CD4-positive, alpha-beta T cell treated with Interleukin-15 for 4 hours (primary cell): Measurements from ENCODE around the gene FNIP1.
"Not testable (repeated sequence)": the region's sequence is repeated elsewhere in the genome, so short reads cannot be mapped to it uniquely, and the experiment has no call there.

ENCODE experiments used
- DNase-seq: peaks from one replicate; pipeline ENCODE4 v3.0.0-alpha.2; 2020; ENCODE audit warnings: low spot score

Gene FNIP1

DNA sequence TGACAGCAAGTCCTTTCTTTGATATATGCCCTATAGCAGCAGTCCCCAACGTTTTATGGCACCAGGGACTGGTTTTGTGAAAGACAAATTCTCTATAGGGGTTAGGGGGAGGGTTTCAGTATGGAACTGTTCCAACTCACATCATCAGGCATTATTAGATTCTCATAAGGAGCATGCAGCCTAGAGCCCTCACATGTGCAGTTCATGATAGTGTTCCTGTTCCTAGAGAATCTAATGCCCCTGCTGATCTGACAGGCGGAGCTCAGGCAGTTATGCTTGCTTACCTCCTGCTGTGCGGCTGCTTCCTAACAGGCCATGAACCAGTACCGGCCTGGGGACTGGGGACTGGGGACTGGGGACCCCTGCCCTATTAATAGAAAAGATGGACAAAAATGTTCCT lies 159.1 kb downstream of the FNIP1 start:
- no peak for DNase-seq

DNA sequence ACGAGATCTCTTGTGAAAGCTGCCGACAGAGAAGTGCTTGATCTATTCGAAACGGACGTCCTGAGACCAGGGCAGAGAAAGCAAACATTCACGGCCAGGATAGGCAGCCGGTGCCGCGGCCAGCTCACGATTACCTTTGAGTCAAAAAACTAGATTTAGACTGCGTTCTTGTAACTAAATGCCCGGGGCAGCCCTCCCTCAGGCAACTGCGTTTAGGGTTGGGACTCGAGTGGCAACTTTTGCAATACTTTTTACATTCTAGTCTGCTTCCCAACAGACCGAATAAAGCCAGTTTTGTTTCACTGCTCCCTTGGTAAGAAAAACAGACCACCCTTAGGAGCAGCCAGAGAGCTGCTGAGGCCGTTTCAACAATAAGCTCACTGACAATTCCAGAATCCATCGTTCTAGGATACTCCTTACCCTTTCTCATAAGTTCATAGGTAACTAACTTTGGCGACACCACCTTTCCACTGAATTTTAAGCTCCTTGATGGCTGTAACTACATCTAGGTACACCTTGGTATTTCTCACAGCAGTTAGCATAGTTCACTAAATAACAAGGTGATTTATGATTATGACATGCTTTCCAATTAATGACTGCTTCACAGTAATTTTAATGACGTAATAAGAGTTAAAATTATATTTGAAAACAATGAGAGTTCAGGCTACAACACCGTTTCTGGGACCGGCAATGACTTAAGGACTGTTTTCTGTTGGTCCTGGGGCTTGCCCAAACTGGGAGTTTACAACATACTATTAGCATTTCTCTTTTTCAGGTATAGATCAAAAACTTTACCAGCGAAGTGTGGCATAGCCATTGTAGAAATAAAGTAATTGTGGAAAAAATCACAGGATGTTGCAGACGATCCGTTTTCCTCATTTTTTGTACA lies 160.9 kb downstream of the FNIP1 start:
- DNase-seq, result no peak

DNA sequence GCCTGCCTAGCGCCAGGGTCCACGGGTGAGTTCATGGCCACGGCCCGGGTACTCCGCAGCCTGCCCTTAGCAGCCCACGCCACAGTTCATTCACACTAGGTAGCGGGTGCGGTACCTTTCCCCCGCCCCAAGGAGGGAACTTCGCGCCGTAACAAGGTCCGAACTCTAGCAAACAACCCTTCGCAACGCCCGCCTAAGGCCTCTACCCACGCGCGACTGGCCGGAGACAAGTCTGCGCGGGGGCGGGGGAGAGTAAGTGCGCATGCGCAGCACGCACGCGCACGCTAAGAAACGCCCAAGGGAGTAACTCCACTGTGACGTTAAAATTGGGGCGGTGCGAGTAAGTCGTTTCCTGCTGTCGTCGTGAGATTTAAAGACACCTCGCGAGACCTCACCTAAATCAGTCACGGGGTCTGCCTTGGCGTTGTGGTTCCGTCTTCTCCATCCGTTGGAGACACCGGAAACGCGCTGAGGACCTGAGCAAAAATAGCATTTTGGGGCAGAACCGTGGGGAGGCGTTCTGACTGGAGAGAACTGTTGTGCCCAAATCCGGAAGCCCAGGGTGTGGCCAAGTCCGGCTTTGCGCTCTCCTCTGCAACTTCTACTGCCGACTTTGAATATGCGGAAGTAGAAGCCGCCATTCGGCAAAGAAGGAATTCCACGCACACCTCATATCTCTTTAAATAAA lies 161.7 kb downstream of the FNIP1 start, which contains the start of gene RAPGEF6:
Gene RAPGEF6, minus strand, starts transcription at position 234 of the 688 bp plus-strand sequence. Its CDS starts 199 bp downstream, at position 35.
- DNase-seq, result peak; percentile 99

DNA sequence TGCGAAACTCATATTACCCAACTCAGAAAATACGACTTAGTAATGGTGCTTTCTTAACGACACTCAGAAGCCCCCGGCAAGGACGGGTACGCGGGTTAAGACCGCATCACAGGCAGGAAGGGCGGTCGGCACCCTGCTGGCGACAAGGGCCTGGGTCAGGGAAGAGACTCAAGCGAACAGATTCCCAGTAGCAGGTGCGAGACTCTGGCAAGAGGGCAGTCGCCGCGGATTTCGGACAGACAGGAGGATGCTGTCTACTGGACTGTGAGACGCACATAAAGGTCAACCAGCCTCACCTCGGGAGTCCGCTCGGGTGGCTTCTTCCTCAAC lies 162.2 kb downstream of the FNIP1 start:
- DNase-seq, result peak; percentile 49

DNA sequence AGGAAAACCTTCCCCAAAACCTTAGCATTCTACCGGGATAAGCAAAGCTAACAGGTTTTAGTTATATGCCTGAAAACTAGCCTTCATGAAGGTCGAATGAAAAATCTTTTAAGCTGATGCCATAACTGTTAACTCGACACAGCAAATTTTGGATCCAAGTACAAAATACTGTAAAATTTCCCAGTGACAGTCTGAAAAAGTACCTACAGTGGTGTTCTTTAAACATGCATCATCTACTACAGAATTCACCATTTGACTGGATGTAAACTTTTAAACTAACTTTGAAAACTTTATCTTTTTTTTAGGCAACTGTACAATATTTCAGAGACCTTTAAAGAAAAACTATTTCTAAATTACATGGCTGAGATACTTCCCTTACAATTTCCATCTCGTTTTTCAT lies 162.6 kb downstream of the FNIP1 start:
- DNase-seq, result no peak

DNA sequence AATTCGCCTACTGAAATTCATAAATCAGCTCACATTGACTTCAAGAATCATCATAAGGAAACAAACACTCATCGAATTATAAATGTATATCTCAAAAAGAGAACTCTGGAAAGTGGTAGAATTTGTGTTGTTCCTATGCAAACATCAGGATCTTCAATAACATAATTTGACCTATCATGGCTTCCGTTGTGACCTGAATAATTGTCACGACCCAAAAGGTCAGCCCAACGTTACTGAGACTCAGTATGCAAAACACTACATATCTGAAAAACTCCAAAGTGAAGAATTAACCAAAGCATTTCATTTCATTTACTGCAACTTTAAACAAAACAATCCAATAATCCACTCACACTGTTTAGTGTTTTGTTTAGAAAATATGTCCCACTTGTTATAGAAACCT lies 163.0 kb downstream of the FNIP1 start:
- no peak for DNase-seq

DNA sequence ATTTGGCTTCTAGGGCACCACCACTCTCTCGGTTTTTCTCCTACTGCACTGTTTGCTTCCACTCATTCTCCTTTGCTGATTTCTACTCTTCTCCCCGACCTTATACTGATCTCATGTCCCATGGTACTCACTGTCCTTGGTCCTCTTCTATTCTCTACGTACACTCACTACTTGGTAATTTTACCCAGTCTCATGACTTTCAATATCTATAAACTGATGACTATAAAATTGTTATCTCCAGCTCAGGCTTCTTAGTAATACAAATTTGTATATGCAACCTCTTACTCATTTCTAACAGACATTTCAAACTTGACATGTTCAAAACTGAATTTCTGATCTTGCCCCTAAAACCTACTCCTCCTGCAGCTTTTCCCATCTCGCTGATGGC lies 165.9 kb downstream of the FNIP1 start:
- no peak for DNase-seq

DNA sequence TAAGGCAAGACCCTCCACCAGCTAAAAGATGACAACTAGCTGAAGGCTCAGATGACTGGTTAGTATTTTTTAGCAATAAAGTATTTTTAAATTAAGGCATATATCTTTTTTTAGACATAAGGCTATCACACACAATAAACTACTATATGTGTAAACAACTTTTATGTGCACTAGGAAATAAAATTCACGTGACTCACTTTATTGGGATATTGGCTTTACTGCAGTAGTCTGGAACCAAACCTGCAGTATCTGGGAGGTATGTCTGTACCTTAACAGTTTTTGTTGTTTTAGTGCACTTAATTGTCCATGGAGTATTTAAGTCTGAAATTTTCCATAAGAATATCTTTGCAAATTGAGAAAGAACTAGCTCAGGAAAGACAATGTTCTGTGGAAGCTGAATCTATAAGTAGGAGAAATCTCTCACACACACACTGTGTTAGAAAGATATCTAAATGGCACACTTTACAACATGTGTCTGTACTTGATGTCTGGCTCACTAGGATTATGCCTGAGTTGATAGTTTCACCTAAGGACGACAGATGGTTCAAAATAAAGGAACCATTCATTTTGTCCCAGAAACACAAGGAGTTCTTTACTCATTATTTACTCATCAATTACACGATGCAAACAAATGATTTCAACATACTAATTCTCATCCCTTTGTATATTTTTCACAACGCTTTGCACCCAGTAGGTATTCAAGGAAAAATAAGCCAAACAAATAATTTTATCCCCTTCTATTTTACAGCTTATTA lies 166.4 kb downstream of the FNIP1 start:
- no peak for DNase-seq

DNA sequence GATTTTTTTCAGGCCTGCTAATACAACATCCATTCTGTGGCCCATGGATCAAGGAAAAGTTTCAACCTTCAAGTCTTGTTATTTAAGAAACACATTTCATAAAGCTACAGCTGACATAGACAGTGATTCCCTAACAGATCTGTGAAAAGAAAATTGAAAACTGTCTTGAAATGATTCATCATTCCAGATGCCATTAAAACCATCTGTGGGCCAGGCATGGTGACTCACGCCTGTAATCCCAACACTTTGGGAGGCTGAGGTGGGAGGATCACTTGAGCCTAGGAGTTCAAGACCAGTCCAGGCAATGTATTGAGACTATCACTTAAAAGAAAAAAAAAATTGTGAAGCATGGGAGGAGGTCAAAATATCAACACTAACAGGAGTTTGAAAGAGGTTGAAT lies 167.8 kb downstream of the FNIP1 start:
- no peak for DNase-seq

DNA sequence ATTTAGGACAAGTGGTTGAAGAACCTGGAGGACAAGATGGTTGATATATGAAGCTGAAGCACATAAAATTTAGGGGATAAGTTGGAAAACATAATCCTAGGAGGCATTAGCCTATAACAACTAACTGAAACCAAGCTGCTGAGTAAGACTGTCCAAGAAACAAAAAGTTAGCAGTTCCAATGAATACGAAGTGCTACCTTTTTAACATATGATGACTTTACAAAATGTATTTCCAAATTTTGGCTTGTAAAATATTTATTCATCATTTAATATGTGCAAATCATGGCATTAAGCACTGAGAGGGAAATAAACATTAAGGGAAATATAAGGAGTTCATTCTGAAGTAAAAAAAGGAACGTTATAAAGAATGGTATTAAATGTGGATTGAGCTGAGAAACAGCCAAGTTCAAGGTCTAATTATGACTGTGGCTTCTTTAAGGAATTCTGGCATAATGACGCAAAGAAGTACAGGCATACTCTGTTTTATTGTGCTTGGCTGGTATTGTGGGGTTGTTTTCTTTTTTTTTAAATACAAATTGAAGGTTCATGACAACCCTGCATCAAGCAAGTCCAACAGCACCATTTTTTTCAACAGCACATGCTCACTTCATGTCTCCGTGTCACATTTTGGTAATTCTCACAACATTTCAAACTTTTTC lies 169.5 kb downstream of the FNIP1 start:
- no peak for DNase-seq

DNA sequence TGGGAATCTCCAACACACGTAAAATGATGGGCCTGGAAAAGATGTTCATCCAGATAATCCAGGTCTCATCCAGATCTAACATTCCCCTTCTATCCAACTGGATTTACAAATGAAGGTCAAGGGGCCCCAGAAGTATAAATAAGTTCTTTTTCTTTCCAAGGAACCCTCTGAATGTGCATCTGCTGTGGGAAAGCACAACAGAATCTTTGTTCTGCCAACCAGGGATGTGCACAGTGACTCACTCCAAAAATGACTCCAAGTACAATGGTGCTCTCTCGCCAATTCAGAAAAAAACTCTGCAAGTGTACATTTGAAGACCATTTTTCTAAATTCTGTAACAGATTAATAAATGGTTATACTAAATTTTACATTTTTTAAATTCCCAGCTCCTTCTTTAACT lies 174.2 kb downstream of the FNIP1 start:
- DNase-seq, result no peak

DNA sequence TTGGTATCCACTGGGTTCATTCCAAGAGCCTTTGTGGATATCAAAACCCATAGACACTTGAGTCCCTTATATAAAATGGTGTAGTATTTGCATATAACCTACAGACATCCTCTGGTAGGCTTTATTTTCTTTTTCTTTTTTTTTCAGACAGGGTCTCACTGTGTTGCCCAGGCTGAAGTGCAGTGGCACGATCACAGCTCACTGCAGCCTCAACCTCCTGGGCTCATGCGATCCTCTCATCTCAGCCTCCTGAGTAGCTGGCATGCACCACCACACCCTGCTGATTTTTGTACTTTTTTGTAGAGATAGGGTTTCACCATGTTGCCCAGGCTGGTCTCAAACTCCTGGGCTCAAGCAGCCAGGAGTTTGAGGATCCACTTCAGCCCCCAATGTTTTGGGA lies 175.7 kb downstream of the FNIP1 start:
- not testable (repeated sequence) for DNase-seq

DNA sequence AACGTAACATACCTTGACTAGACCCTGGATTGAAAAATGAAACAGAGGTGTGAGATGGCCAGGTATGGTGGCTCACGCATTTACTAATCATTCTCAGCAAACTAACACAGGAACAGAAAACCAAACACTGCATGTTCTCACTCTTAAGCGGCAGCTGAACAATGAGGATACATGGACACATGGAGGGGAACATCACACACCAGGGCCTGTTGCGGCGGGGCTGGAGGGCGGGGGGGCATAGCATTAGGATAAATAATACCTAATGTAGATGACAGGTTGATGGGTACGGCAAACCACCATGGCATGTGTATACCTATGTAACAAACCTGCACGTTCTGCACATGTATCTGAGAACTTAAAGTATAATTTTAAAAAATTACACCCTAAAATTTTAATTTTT lies 177.7 kb downstream of the FNIP1 start:
- DNase-seq, result no peak

DNA sequence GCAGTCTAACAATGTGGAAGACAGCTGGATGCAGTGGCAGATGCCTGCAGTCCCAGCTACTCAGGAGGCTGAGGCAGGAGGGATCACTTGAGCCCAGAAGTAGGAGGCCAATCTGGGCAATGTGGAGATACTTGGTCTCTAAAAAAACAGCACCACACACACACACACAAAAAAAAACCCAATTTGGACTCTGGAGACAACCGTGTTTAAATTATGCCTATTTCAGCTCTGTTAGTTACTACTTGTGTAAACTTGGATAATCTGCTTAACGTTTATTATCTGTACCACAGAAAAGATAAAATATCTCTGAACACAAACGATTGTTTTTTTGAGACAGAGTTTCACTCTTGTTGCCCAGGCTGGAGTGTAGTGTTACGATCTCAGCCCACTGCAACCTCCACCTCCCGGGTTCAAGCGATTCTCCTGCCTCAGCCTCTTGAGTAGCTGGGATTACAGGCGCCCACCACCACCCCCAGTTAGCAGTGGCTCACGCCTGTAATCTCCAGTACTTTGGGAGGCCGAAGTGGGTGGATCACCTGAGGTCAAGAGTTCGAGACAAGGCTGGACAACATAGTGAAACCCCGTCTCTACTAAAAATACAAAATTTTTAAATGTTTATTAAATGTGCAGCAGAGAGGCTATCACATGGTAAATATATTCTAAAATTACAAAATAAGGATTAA lies 179.5 kb downstream of the FNIP1 start:
- no peak for DNase-seq

DNA sequence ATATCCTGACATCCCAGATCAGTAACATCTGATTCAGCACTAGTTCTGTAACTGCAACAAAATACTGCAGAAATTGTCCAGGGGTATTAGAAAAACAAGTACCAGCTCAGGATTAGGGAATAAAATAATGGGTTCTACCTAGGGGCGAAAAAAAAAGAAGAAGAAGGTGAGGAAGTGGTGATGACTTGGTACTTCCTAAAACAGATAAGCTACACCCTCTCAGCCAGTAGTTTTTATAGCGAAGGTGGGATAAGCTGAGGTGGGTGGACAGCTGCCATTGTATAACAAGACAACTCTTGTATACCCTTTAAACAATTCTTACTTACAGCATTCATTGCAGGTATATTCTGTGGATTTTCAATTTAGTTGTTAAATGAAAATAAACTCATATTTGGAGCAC lies 180.9 kb downstream of the FNIP1 start:
- DNase-seq, result no peak

DNA sequence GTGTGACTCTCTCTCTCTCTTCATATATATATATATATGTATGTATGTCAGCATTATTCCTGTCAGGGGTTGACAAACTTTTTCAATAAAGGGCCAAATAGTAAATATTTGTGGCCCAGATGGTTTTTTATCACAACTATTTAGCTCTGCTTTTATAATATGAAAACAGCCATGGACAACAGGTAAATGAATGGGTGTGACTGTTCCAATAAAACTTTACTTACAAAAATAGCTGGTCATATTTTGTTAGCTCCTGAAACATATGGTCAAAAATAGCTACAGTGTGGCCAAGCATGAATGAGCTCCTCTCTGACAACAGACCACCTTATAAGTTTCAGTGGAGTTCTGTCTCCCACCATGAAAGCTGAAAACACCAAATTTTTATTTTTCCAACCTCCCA lies 183.4 kb downstream of the FNIP1 start:
- DNase-seq, result no peak

DNA sequence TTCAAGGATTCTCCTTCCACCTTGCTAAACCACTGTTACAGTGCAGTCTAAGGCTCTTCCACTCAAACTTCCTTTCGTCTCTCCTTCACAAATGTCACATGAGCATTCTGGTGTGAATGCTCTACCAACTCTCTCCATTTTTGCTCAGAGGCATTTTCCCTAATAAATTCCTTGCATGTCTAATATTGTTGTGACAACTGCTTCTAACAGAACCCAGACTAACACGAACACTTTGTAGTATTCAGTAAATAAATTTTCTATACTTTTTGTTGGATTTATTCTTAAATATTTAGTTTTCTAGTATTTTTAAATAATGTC lies 185.8 kb downstream of the FNIP1 start:
- DNase-seq, result no peak

DNA sequence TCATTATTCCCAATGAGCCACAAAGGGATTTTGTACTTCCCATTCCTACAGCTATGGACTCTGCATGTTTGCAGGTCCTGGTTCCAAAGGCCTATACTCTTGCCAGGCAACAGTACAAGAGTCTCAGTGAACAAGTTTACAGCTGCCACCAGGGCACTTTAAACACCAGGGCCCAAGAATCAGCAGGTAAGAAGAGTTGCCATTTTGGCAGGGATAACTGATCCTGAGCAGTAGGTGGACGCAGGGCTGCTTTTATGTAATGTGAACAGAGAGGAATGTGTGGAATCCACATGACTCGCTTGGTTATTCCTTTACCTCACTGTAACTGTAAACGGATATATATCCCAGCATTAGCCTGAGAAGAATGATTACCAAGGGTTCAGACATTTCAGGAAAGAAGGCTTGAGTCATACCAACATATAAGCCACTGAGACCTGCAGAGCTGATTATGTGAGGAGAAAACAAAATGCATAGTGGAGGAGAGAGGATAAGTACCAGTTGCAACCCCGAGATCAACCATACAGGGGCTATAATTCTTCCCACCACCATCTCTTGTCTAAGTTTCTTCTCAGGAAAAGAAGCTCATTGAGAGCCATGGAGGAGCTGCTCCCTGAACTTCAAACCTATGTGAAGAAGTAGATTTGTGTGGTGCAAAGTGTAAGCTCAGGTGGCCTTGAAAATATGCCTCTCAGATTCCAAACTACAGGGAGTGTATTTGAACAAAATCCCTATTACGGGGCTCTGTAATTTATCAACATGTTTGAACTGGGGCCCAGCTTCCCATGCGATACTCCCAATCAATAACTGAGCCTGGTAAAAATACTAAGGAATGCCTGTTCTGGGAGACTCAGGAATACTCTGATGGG lies 186.4 kb downstream of the FNIP1 start:
- DNase-seq, result no peak

DNA sequence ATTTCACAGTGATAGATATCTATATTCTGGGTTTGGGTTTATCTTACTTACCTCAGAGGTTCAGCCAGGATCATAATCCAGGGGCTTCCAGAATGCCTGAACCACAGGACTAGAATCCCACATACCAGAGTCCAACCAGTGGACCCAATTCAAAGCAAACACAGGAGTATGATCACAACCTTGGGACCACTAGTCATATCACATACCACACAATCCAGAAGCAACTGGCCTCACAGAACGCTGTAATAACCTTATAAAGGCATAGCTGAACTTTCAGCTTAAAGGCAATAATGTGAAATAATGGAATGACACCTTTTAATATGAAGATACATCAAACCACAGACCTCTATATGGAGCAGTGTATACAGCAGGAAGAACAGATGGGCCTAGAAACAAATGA lies 187.0 kb downstream of the FNIP1 start:
- no peak for DNase-seq

DNA sequence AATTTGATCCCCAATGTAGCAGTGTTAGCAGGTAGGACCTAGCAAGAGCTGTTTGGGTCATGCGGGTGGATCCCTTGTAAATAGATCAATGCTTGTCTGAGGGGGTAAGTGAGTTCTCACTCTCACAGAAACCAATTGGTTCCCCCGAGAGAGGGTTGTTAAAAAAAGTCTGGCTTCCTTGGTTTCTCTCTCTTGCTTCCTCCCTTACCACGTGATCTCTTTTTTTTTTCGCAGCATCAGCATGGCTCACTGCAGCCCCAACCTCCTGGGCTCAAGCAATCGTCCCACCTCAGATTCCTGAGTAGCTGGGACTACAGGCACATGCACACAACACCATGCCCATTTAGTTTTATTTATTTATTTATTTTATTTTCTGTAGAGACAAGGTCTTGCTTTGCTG lies 188.2 kb downstream of the FNIP1 start:
- no peak for DNase-seq
